SH-SY5Y (cell line): ENCODE data around the gene ST6GAL2.

ENCODE experiments used
- GATA2 ChIP-seq: IDR thresholded peaks from 2 replicates; pipeline ENCODE4 v1.6.1; 2011; ENCODE audit warnings: mild to moderate bottlenecking, low read depth, low read length
- GATA3 ChIP-seq: IDR thresholded peaks from 2 replicates; pipeline ENCODE4 v1.6.1; 2011; ENCODE audit warnings: low read depth, mild to moderate bottlenecking, low read length, moderate library complexity

- TF ChIP-seq GATA2, result no peak
- TF ChIP-seq GATA3, result no peak
These were observed 17.7 kb downstream of the ST6GAL2 start for GRCh38 chr2:106868275-106868674.
